ENCODE data around the gene DTX4. TPM values are rescaled to one million over a fixed set of nuclear protein-coding genes. Genes with fewer than 3 reads are reported as not detected.
A peak's percentile ranks its signal among the peaks of the same experiment; 100 is the strongest.

The DTX4 gene
- total and polyA plus RNA-seq, 8 donors: 5.4 to 58.0 (median 18.3) TPM

- DNase-seq: peak in 1 of 2 donors; percentile 69
- no peaks in the 10 kb centered on the region for H3K9me3 ChIP-seq
- H3K4me3 ChIP-seq: no peak overlapping the region
- 9 to 25% (median 20%) methylated on average over 4 of the region's 4 CpGs for WGBS, 5 donors
- no peaks in the 10 kb centered on the region for H3K27me3 ChIP-seq
- intact Hi-C loops (cut with DNase I; ENCODE audit: low total_unique reads): no loop called here
- H3K36me3 ChIP-seq: no peaks in the 10 kb centered on the region
- peak; percentile 29 to 75 (median 51) for TF ChIP-seq POLR2AphosphoS5 (IDR thresholded peaks at IDR 0.05)
- no peak for TF ChIP-seq CTCF (IDR thresholded peaks at IDR 0.05)
- peaks cover 0 to 26% (median 4%) of the 10 kb centered on the region in 4 donors for H3K4me1 ChIP-seq
- peak overlapping the region; percentile 6 to 84 (median 79) for H3K27ac ChIP-seq
Observed at GRCh38 chr11:59224351-59224928, 52.5 kb downstream of the DTX4 start.

DNA sequence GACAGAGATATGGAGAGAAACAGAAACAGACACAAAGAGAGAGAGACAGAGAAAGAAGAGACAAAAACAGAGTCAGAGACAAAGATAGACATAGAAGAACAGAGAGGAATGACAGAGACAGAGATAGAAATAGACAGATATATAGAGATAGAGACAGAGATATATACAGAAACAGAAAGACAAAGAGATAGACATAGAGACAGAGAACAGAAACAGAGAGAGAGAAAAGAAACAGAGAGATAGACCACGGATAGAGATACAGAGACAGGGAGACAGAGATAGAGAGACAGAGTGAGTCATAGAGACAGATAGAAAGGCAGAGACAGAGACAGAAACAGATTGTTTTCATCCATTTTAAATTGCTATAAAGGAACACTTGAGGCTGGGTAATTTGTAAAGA, 53.1 kb downstream of the DTX4 start:
- TF ChIP-seq CTCF (IDR thresholded peaks at IDR 0.05) (no peak), POLR2A (IDR thresholded peaks at IDR 0.05) (no peak), POLR2AphosphoS5 (IDR thresholded peaks at IDR 0.05) (no peak), EP300 (IDR thresholded peaks at IDR 0.05) (no peak)
- H3K4me3 ChIP-seq: no peak overlapping the region
- intact Hi-C loops (cut with DNase I; ENCODE audit: low total_unique reads): no loop called here
- peak overlapping the region in 4 of 5 donors; percentile 63 to 84 (median 80) for H3K27ac ChIP-seq
- no peaks in the 10 kb centered on the region for H3K36me3 ChIP-seq
- no peak for DNase-seq
- H3K27me3 ChIP-seq: no peaks in the 10 kb centered on the region
- no peaks in the 10 kb centered on the region for H3K9me3 ChIP-seq
- WGBS, 5 donors: 73 to 87% (median 81%) methylated on average over 1 of the region's 1 CpG
- peaks cover 0 to 26% (median 4%) of the 10 kb centered on the region in 4 donors for H3K4me1 ChIP-seq

GRCh38 chr11:59226396-59226795, 54.5 kb downstream of the DTX4 start:
- TF ChIP-seq POLR2AphosphoS5 (IDR thresholded peaks at IDR 0.05) (no peak), EP300 (IDR thresholded peaks at IDR 0.05) (no peak), POLR2A (IDR thresholded peaks at IDR 0.05) (no peak), CTCF (IDR thresholded peaks at IDR 0.05) (no peak)
- intact Hi-C loops (cut with DNase I; ENCODE audit: low total_unique reads): no loop called here
- Histone ChIP-seq H3K36me3 (no peaks in the 10 kb centered on the region), H3K27me3 (no peaks in the 10 kb centered on the region), H3K4me3 (no peak overlapping the region), H3K27ac (no peak overlapping the region), H3K9me3 (peaks cover 0 to 5% (median 2%) of the 10 kb centered on the region in 4 donors), H3K4me1 (peaks cover 0 to 26% (median 4%) of the 10 kb centered on the region in 4 donors)
- WGBS, 5 donors: 64 to 83% (median 77%) methylated on average over 2 of the region's 2 CpGs
- DNase-seq: no peak

GRCh38 chr11:59240322-59240721, 68.4 kb downstream of the DTX4 start:
- intact Hi-C loops (cut with DNase I; ENCODE audit: low total_unique reads): no loop called here
- DNase-seq: no peak
- no peak overlapping the region for H3K4me3 ChIP-seq
- H3K36me3 ChIP-seq: no peaks in the 10 kb centered on the region
- peaks cover 0 to 6% (median 2%) of the 10 kb centered on the region in 4 donors for H3K9me3 ChIP-seq
- H3K27ac ChIP-seq: no peak overlapping the region
- TF ChIP-seq POLR2A (IDR thresholded peaks at IDR 0.05) (no peak), POLR2AphosphoS5 (IDR thresholded peaks at IDR 0.05) (no peak), EP300 (IDR thresholded peaks at IDR 0.05) (no peak), CTCF (IDR thresholded peaks at IDR 0.05) (no peak)
- no peaks in the 10 kb centered on the region for H3K4me1 ChIP-seq
- H3K27me3 ChIP-seq: peaks cover 0 to 3% (median 0%) of the 10 kb centered on the region in 3 donors
